Neural progenitor cell (in vitro differentiated cells): ENCODE results near the gene PFDN1.

ENCODE experiments used
- CTCF ChIP-seq: fragments of 200-600 bp; sonication (generic); IDR thresholded peaks from 2 replicates; pipeline ENCODE4 v1.5.1; 2017; ENCODE audit warnings: antibody characterized with exemption, mild to moderate bottlenecking
- EZH2 ChIP-seq: fragments of 200-600 bp; sonication (generic); IDR thresholded peaks from 2 replicates; pipeline ENCODE4 v1.6.1; 2017; ENCODE audit warnings: antibody characterized with exemption, mild to moderate bottlenecking, moderate library complexity
- EZH2phosphoT487 ChIP-seq: fragments of 200-600 bp; sonication (generic); IDR thresholded peaks from 2 replicates; pipeline ENCODE4 v1.6.1; 2017; ENCODE audit warnings: antibody characterized with exemption

- no peak for TF ChIP-seq CTCF
- no peak for TF ChIP-seq EZH2
- no peak for TF ChIP-seq EZH2phosphoT487
These were observed 2.6 kb upstream of the PFDN1 start for GRCh38 chr5:140305471-140305870.
